SK-N-SH (cell line): ENCODE results near the gene LRIG1. TPM values are rescaled to one million over a fixed set of nuclear protein-coding genes. Genes with fewer than 3 reads are reported as not detected.

Experiments used
- CTCF ChIA-PET: fragments of 300-600, 350-600 bp; formaldehyde crosslinking; extraction: SDS; loops from one replicate; lab custom pipeline; 2021; lab: Yijun Ruan, JAX
- POLR2A ChIA-PET: fragments of 350-600 bp; sonication (Branson Sonifier 250); formaldehyde crosslinking; extraction: SDS; loops from one replicate; lab custom pipeline; 2020; ENCODE audit warnings: antibody characterized with exemption, inconsistent platforms; lab: Yijun Ruan, JAX
- DNase-seq: peaks from one replicate; pipeline ENCODE4 v3.0.0; 2012
- H2AFZ ChIP-seq: fragments of 200-600 bp; sonication (generic); 2 replicates; pipeline ENCODE4 v1.8.1; 2016; ENCODE audit warnings: antibody characterized with exemption, mild to moderate bottlenecking, low read depth
- H3F3A ChIP-seq: fragments of 200-600 bp; sonication (generic); replicated peaks from 2 replicates; pipeline ENCODE3; 2016; ENCODE audit warnings: antibody characterized with exemption, mild to moderate bottlenecking; ENCODE audit not compliant: insufficient read depth
- H3K27ac ChIP-seq, 2 experiments: fragments of 200-500 bp in 1 of 2; fragments of 200-600 bp in 1 of 2; sonication (Bioruptor generic) in 1 of 2; sonication (generic), shearing (Covaris generic) in 1 of 2; 2 replicates each; pipeline versions ENCODE4 v1.5.1 to v1.6.1; 2014 to 2016; ENCODE audit warnings: low read depth in 2 of 2, inconsistent platforms in 1 of 2, low read length in 1 of 2, mild to moderate bottlenecking in 1 of 2, mixed read lengths in 1 of 2
- H3K27me3 ChIP-seq: fragments of 200-600 bp; sonication (generic), shearing (Covaris generic); 2 replicates; pipeline ENCODE4 v1.6.1; 2016; ENCODE audit warnings: mixed run types; ENCODE audit not compliant: insufficient read depth
- H3K36me3 ChIP-seq, 2 experiments: fragments of 200-500 bp in 1 of 2; fragments of 200-600 bp in 1 of 2; sonication (Bioruptor generic) in 1 of 2; sonication (generic) in 1 of 2; replicated peaks in 1 of 2; 2 replicates each; pipeline versions ENCODE3 to v1.5.1; 2014 to 2016; ENCODE audit warnings: low read length in 1 of 2, mild to moderate bottlenecking in 1 of 2; ENCODE audit not compliant: insufficient read depth in 2 of 2, control insufficient read depth in 1 of 2
- H3K4me1 ChIP-seq, 2 experiments: fragments of 200-500 bp in 1 of 2; fragments of 200-600 bp in 1 of 2; sonication (Bioruptor generic) in 1 of 2; sonication (generic), shearing (Covaris generic) in 1 of 2; 2 replicates each; pipeline versions ENCODE4 v1.5.1 to v1.6.1; 2014 to 2016; ENCODE audit warnings: low read depth in 1 of 2, low read length in 1 of 2, mixed run types in 1 of 2; ENCODE audit not compliant: insufficient read depth in 2 of 2, control insufficient read depth in 1 of 2
- H3K4me2 ChIP-seq: fragments of 200-600 bp; sonication (generic), shearing (Covaris generic); 2 replicates; pipeline ENCODE4 v1.6.1; 2017; ENCODE audit warnings: mixed run types
- H3K4me3 ChIP-seq, 2 experiments: fragments of 200-500 bp in 1 of 2; fragments of 200-600 bp in 1 of 2; sonication (Bioruptor generic) in 1 of 2; sonication (generic), shearing (Covaris generic) in 1 of 2; 2 replicates each; pipeline versions ENCODE4 v1.5.1 to v1.8.1; 2014 to 2016; ENCODE audit warnings: low read depth in 2 of 2, inconsistent platforms in 1 of 2, low read length in 1 of 2, mild to moderate bottlenecking in 1 of 2, mixed read lengths in 1 of 2, moderate library complexity in 1 of 2
- H3K79me2 ChIP-seq: fragments of 200-600 bp; sonication (generic); 2 replicates; pipeline ENCODE4 v1.8.1; 2017; ENCODE audit warnings: mild to moderate bottlenecking; ENCODE audit not compliant: insufficient read depth
- H3K9ac ChIP-seq: fragments of 200-600 bp; sonication (generic); 2 replicates; pipeline ENCODE4 v1.6.1; 2017; ENCODE audit warnings: mixed run types
- H3K9me2 ChIP-seq: fragments of 200-600 bp; sonication (generic); 2 replicates; pipeline ENCODE4 v1.6.1; 2017; ENCODE audit warnings: mixed run types
- H3K9me3 ChIP-seq: fragments of 200-600 bp; sonication (generic); 2 replicates; pipeline ENCODE4 v1.6.1; 2017; ENCODE audit warnings: mixed run types, mild to moderate bottlenecking, moderate library complexity
- H4K20me1 ChIP-seq: fragments of 200-600 bp; sonication (generic); 2 replicates; pipeline ENCODE4 v1.6.1; 2017; ENCODE audit warnings: mild to moderate bottlenecking, mixed run types; ENCODE audit not compliant: insufficient read depth
- EP300 ChIP-seq, 2 experiments: IDR thresholded peaks; 2 replicates each; pipeline versions ENCODE4 v1.4.0 to v1.6.1; 2012; ENCODE audit warnings: borderline replicate concordance in 1 of 2, low read depth in 1 of 2, low read length in 1 of 2
- FOXM1 ChIP-seq: IDR thresholded peaks from 2 replicates; pipeline ENCODE4 v1.4.0; 2012; ENCODE audit warnings: low read depth, mild to moderate bottlenecking
- GABPA ChIP-seq: IDR thresholded peaks from 2 replicates; pipeline ENCODE4 v1.4.0; 2012; ENCODE audit warnings: low read depth, mild to moderate bottlenecking
- IRF3 ChIP-seq: fragments of 150-350 bp; IDR thresholded peaks from 2 replicates; pipeline ENCODE4 v1.6.1; 2016; ENCODE audit warnings: mild to moderate bottlenecking, low read depth, low read length
- MAX ChIP-seq: IDR thresholded peaks from 2 replicates; pipeline ENCODE4 v1.4.0; 2012; ENCODE audit warnings: low read depth
- POLR2AphosphoS5 ChIP-seq: IDR thresholded peaks from 2 replicates; pipeline ENCODE4 v1.6.1; 2012; ENCODE audit warnings: low read depth, low read length
- RAD21 ChIP-seq: IDR thresholded peaks from 2 replicates; pipeline ENCODE4 v1.6.1; 2012; ENCODE audit warnings: mild to moderate bottlenecking, low read length
- RCOR1 ChIP-seq: fragments of 150-350 bp; IDR thresholded peaks from 2 replicates; pipeline ENCODE4 v1.6.1; 2017; ENCODE audit warnings: antibody characterized with exemption, low read length
- RFX5 ChIP-seq: IDR thresholded peaks from 2 replicates; pipeline ENCODE4 v1.6.1; 2012; ENCODE audit warnings: mild to moderate bottlenecking, improper control_type of control experiment, low read length
- SMC3 ChIP-seq: IDR thresholded peaks from 2 replicates; pipeline ENCODE4 v1.6.1; 2012; ENCODE audit warnings: low read depth, low read length, improper control_type of control experiment
- TEAD4 ChIP-seq: IDR thresholded peaks from 2 replicates; pipeline ENCODE4 v1.4.0; 2012; ENCODE audit warnings: mild to moderate bottlenecking, borderline replicate concordance; ENCODE audit not compliant: insufficient read depth
- YY1 ChIP-seq: IDR thresholded peaks from 2 replicates; pipeline ENCODE4 v1.4.0; 2012; ENCODE audit warnings: low read depth, mild to moderate bottlenecking
- WGBS: methylation state at CpG from one replicate; pipeline ENCODE4 v1.1.6; 2017; ENCODE audit warnings: low lambda C conversion rate; 5-methylcytosine and 5-hydroxymethylcytosine counted together
- polyA plus RNA-seq, 3 experiments: library from polyadenylated mRNA; depleted of rRNA; stranded (reverse); fragments of >200 nt; gene quantifications; 2 replicates each; pipeline ENCODE4 v1.2.3, GENCODE V29; 2012

LRIG1 gene
- polyA plus RNA-seq, 1 of the 3 experiments (the other 2 are of a cell fraction), result 1.7 TPM

DNA sequence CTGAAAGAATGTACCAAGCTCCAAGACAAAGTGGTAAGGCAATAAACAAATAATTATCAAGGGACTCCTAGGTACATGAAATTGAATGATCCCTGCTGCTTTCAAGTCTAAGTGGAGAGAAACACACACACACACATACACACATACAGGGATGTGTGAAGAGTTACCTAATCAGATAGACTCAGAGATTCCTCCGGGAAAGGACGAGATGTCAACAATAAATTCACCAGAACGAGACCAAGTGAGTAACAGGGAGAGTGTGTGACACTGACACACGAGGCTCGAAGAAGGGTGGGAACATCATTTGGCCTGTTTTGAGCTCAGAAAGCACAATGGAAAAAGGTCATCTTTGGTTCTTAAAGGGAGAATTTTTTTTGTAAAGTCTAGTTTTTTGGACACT, 13.4 kb downstream of the LRIG1 start:
- no peak overlapping the region for H3K27ac ChIP-seq
- H3K79me2 ChIP-seq, result no peaks in the 10 kb centered on the region
- H3K4me2 ChIP-seq, result no peak overlapping the region
- H2AFZ ChIP-seq, result no peak overlapping the region
- ChIA-PET CTCF (interaction anchor here (0.7 kb wide), 1 partner anchor 79 kb away, joined by 4 read pairs; no protein-coding TSS in a partner anchor), POLR2A (no interaction called here)
- H3K4me1 ChIP-seq, result peaks cover 0 to 3% of the 10 kb centered on the region in 2 experiments; a peak in 1 of 4 replicates
- TF ChIP-seq RFX5 (no peak), EP300 (IDR thresholded peaks at IDR 0.05; ENCODE audit: borderline replicate concordance in 1 of 2, low read depth in 1 of 2, low read length in 1 of 2) (no peak), RCOR1 (no peak), RAD21 (no peak), TEAD4 (no peak), POLR2AphosphoS5 (no peak), FOXM1 (no peak), GABPA (no peak), SMC3 (no peak), MAX (no peak), YY1 (no peak)
- DNase-seq, result no peak
- no peaks in the 10 kb centered on the region for H4K20me1 ChIP-seq
- no peaks in the 10 kb centered on the region for H3F3A ChIP-seq
- WGBS, result 80% methylated on average over 5 of the region's 5 CpGs
- H3K4me3 ChIP-seq, result no peak overlapping the region
- H3K36me3 ChIP-seq, result no peaks in the 10 kb centered on the region
- H3K9me3 ChIP-seq, result no peaks in the 10 kb centered on the region
- peaks cover 6% of the 10 kb centered on the region; the same call in 1 of the 2 replicates for H3K27me3 ChIP-seq
- H3K9me2 ChIP-seq, result no peaks in the 10 kb centered on the region
- H3K9ac ChIP-seq, result no peak overlapping the region

DNA sequence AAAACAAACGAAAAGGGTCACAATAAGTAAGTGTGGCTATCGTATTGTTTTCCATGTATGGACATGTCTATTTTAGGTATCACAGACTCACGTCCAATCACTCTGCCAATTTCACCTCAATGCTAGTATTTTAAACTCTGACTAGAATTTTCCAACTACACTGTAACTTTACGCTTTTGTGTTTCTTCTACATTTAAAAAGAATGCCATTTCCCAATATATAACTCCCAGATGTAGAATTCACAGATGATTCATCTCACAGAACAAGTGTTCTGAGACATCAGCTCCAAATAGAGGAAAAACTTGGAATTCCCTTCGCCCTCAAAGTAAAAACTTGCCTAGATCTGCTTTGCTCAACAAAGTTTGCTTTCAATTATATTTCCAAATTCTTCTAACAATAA, 14.2 kb downstream of the LRIG1 start:
- Histone ChIP-seq H2AFZ (no peak overlapping the region), H3K27ac (no peak overlapping the region)
- TF ChIP-seq IRF3, result no peak
- TF ChIP-seq, all 33 proteins: peak for 0
- Histone ChIP-seq H3K27me3 (peaks cover 6% of the 10 kb centered on the region; the same call in 1 of the 2 replicates), H4K20me1 (no peaks in the 10 kb centered on the region), H3K9me2 (no peaks in the 10 kb centered on the region), H3K9me3 (no peaks in the 10 kb centered on the region), H3K4me1 (peaks cover 0 to 6% of the 10 kb centered on the region in 2 experiments; a peak in 1 of 4 replicates), H3K4me2 (no peak overlapping the region), H3K4me3 (no peak overlapping the region), H3F3A (no peaks in the 10 kb centered on the region), H3K36me3 (no peaks in the 10 kb centered on the region), H3K79me2 (no peaks in the 10 kb centered on the region), H3K9ac (no peak overlapping the region)
- ChIA-PET POLR2A (no interaction called here), CTCF (interaction anchor here (0.7 to 1.0 kb wide), 2 partner anchors 23 to 78 kb away, joined by 4 read pairs; no protein-coding TSS in a partner anchor)
- no peak for DNase-seq
- 60% methylated on average over 5 of the region's 5 CpGs for WGBS
